Small intestine (tissue), 7 donors: ENCODE measurements around the gene DACT1. TPM values are rescaled to one million over a fixed set of nuclear protein-coding genes. Genes with fewer than 3 reads are reported as not detected.

ENCODE experiments used
- DNase-seq, 2 donors: peaks; one replicate each; pipeline versions ENCODE4 v3.0.0 to v3.0.0-alpha.2; 2013
- FAIRE-seq: peaks from 2 replicates; lab custom pipeline; 2012; peaks lifted over from hg19 to GRCh38; lab: Jason Lieb, UNC
- H3K27ac ChIP-seq, 3 donors: one replicate each; pipeline ENCODE4 v1.5.1; 2013; ENCODE audit warnings: low read length in 2 of 3, mild to moderate bottlenecking in 2 of 3, control low read depth in 1 of 3, inconsistent platforms in 1 of 3, low read depth in 1 of 3, moderate library complexity in 1 of 3
- H3K27me3 ChIP-seq, 3 donors: one replicate each; pipeline ENCODE4 v1.6.1; 2013; ENCODE audit warnings: low read length in 3 of 3, inconsistent platforms in 1 of 3; ENCODE audit not compliant: control insufficient read depth in 3 of 3, insufficient read depth in 3 of 3
- H3K36me3 ChIP-seq, 3 donors: one replicate each; pipeline ENCODE4 v1.6.1; 2013; ENCODE audit warnings: low read length in 3 of 3, inconsistent platforms in 1 of 3, low read depth in 1 of 3, mild to moderate bottlenecking in 1 of 3, moderate library complexity in 1 of 3; ENCODE audit not compliant: control insufficient read depth in 3 of 3, insufficient read depth in 2 of 3
- H3K4me1 ChIP-seq, 3 donors: one replicate each; pipeline ENCODE4 v1.6.1; 2013; ENCODE audit warnings: low read length in 2 of 3, inconsistent platforms in 1 of 3, low read depth in 1 of 3, mild to moderate bottlenecking in 1 of 3, moderate library complexity in 1 of 3; ENCODE audit not compliant: control insufficient read depth in 3 of 3, insufficient read depth in 2 of 3
- H3K4me3 ChIP-seq, 3 donors: one replicate each; pipeline ENCODE4 v1.5.1; 2013; ENCODE audit warnings: low read length in 3 of 3, control low read depth in 1 of 3, inconsistent platforms in 1 of 3, low read depth in 1 of 3, mild to moderate bottlenecking in 1 of 3, moderate library complexity in 1 of 3
- H3K9me3 ChIP-seq, 2 donors: one replicate each; pipeline ENCODE4 v1.6.1; 2013; ENCODE audit warnings: low read depth in 1 of 2, low read length in 1 of 2; ENCODE audit not compliant: control insufficient read depth in 2 of 2, insufficient read depth in 1 of 2
- WGBS, 3 donors: extraction: QIAGEN DNeasy Blood & Tissue Kit; methylation state at CpG; one replicate each; pipeline ENCODE4 v1.1.7; 2013; 5-methylcytosine and 5-hydroxymethylcytosine counted together
- polyA plus RNA-seq, 4 donors: library from polyadenylated mRNA; stranded (reverse) in 3 of 4; unstranded in 1 of 4; fragments of 200-250 nt in 3 of 4; fragments of 120-200 nt in 1 of 4; gene quantifications; one replicate each; pipeline versions ENCODE4 v1.2.1 to v1.2.3, GENCODE V29; 2013
- donor health status: healthy with polysubstance abuse.
- donor health status: control.
- donor health status: control.
- donor health status: Bipolar disorder and iron deficiency.
- donor health status: healthy.

DACT1 gene
- polyA plus RNA-seq, 4 donors, result 0.45 to 5.3 (median 3.2) TPM

DNA sequence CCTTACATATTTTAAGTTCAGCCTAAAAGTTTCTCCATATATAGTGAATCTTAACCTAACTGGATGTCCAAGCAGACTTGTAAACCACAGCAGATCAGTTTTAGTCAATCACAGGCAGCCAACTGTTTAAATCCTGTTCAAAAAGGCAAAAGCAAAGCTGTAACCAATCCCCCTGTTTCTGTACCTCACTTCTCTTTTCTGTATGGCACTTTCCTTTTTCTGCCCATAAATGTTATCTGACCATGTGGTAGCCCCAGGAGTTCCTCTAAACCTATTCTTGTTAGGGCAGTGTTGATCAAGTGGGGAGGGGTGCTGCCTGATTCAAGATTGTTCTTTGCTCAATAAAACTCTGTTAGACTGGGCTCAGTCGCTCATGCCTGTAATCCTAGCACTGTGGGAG lies 8.5 kb upstream of the DACT1 start:
- FAIRE-seq (no peak), DNase-seq (no peak)
- Histone ChIP-seq H3K27me3 (peaks cover 0 to 11% (median 0%) of the 10 kb centered on the region in 3 donors), H3K27ac (no peak overlapping the region), H3K4me1 (no peaks in the 10 kb centered on the region), H3K36me3 (no peaks in the 10 kb centered on the region), H3K9me3 (no peaks in the 10 kb centered on the region), H3K4me3 (no peak overlapping the region)
- 63 to 80% (median 78%) methylated on average over 1 of the region's 1 CpG for WGBS, 3 donors

GRCh38 chr14:58631732-58632131 lies 6.0 kb upstream of the DACT1 start:
- DNase-seq (no peak), FAIRE-seq (no peak)
- no peaks in the 10 kb centered on the region for H3K9me3 ChIP-seq
- H3K36me3 ChIP-seq, result no peaks in the 10 kb centered on the region
- H3K27me3 ChIP-seq, result peaks cover 0 to 15% (median 0%) of the 10 kb centered on the region in 3 donors
- peaks cover 0 to 1% (median 0%) of the 10 kb centered on the region in 3 donors for H3K4me1 ChIP-seq
- H3K27ac ChIP-seq, result no peak overlapping the region
- H3K4me3 ChIP-seq, result no peak overlapping the region
- 67 to 72% (median 71%) methylated on average over 18 of the region's 18 CpGs for WGBS, 3 donors

DNA sequence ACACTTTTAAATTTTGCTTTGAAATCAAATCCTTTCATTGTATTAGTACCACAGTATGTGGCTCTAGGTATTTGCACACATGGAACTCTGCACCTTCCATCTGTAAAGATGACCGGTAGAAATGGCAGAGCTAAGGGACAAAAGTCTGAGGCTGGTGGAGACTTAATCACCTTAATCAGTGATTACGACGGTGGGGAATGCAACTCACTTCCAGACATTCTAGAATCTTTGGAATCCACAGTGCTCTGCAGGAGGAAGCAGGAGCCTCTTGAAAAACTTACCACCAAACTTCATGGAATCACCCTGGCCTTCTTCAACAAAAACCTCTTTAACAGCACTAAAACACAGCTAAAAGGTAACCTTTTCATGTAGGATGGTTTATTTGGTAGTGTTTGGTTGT lies 3.9 kb upstream of the DACT1 start:
- Histone ChIP-seq H3K27me3 (peaks cover 0 to 19% (median 0%) of the 10 kb centered on the region in 3 donors), H3K9me3 (no peaks in the 10 kb centered on the region), H3K4me1 (peaks cover 0 to 5% (median 0%) of the 10 kb centered on the region in 3 donors), H3K27ac (no peak overlapping the region), H3K4me3 (no peak overlapping the region), H3K36me3 (no peaks in the 10 kb centered on the region)
- whole genome bisulfite sequencing, 3 donors, result 22 to 55% (median 51%) methylated on average over 3 of the region's 3 CpGs
- DNase-seq, result peak in 1 of 2 donors; percentile 14
- no peak for FAIRE-seq

- Histone ChIP-seq H3K4me3 (no peak overlapping the region), H3K9me3 (no peaks in the 10 kb centered on the region), H3K27me3 (peaks cover 0 to 25% (median 0%) of the 10 kb centered on the region in 3 donors), H3K4me1 (peaks cover 0 to 11% (median 0%) of the 10 kb centered on the region in 3 donors), H3K27ac (no peak overlapping the region), H3K36me3 (no peaks in the 10 kb centered on the region)
- no peak for FAIRE-seq
- DNase-seq, result no peak
- WGBS, 3 donors, result 33 to 43% (median 39%) methylated on average over 5 of the region's 5 CpGs
These were observed 3.2 kb upstream of the DACT1 start for GRCh38 chr14:58634406-58635090.

- Histone ChIP-seq H3K36me3 (no peaks in the 10 kb centered on the region), H3K9me3 (no peaks in the 10 kb centered on the region), H3K4me3 (no peak overlapping the region), H3K27ac (no peak overlapping the region), H3K27me3 (peaks cover 0 to 25% (median 2%) of the 10 kb centered on the region in 3 donors), H3K4me1 (peaks cover 0 to 11% (median 0%) of the 10 kb centered on the region in 3 donors)
- 45 to 51% (median 50%) methylated on average over 8 of the region's 8 CpGs for WGBS, 3 donors
- FAIRE-seq (no peak), DNase-seq (no peak)
These were observed 2.5 kb upstream of the DACT1 start for GRCh38 chr14:58635091-58635830.

- Histone ChIP-seq H3K27ac (no peak overlapping the region), H3K4me3 (no peak overlapping the region), H3K27me3 (peaks cover 0 to 23% (median 2%) of the 10 kb centered on the region in 3 donors), H3K36me3 (no peaks in the 10 kb centered on the region), H3K9me3 (no peaks in the 10 kb centered on the region), H3K4me1 (peaks cover 0 to 11% (median 0%) of the 10 kb centered on the region in 3 donors)
- FAIRE-seq, result no peak
- WGBS, 3 donors, result 54 to 61% (median 58%) methylated on average over 4 of the region's 4 CpGs
- no peak for DNase-seq
These were observed 1.6 kb upstream of the DACT1 start for GRCh38 chr14:58636129-58636528.

- FAIRE-seq, result no peak
- H3K27me3 ChIP-seq, result peaks cover 0 to 15% (median 2%) of the 10 kb centered on the region in 3 donors
- H3K27ac ChIP-seq, result peak overlapping the region in 2 of 3 donors; percentile 59 to 93
These were observed 747 bp upstream of the DACT1 start for GRCh38 chr14:58637040-58637390.

More at GRCh38 chr14:58637040-58637390, 747 bp upstream of the DACT1 start:
- no peaks in the 10 kb centered on the region for H3K9me3 ChIP-seq
- H3K36me3 ChIP-seq, result peaks cover 0 to 2% (median 0%) of the 10 kb centered on the region in 3 donors
- H3K4me1 ChIP-seq, result peaks cover 0 to 11% (median 0%) of the 10 kb centered on the region in 3 donors
- peak in 1 of 2 donors; percentile 42 for DNase-seq
- 6 to 7% (median 7%) methylated on average over 17 of the region's 17 CpGs for WGBS, 3 donors
- peak overlapping the region; percentile 45 to 57 (median 56) for H3K4me3 ChIP-seq
